PC-9 (cell line): ENCODE results near the gene GABRB2.

Source experiments
- EZH2 ChIP-seq: fragments of 200-600 bp; sonication (generic); IDR thresholded peaks from 2 replicates; pipeline ENCODE4 v1.8.0; 2017; ENCODE audit warnings: antibody characterized with exemption, low read depth
- TF ChIP-seq, protein P1 (sequence below): fragments of 200-600 bp; sonication (generic); conservative IDR thresholded peaks from 2 replicates; pipeline ENCODE4 v1.6.1; 2017; ENCODE audit warnings: mixed run types, antibody characterized with exemption, mild to moderate bottlenecking, moderate library complexity

DNA sequence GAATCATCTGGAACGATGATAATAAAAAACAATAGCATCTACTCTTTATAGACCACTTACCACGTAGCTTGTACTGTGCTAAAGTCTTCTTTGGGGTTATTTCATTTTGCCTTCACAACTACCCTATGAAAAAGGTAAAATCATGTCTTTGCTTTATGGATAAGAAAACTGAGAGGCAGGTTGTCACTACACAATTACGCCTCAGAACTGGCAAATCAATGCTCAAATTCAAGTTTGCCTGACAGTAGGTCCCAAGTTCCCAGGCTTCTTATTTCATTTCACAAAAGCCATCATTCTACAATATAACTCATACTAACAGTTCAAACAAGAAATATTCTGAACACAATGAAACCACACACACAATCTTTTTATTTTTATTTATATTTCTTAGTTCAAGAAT lies 258.5 kb downstream of the GABRB2 start:
- TF ChIP-seq, protein P1, sequence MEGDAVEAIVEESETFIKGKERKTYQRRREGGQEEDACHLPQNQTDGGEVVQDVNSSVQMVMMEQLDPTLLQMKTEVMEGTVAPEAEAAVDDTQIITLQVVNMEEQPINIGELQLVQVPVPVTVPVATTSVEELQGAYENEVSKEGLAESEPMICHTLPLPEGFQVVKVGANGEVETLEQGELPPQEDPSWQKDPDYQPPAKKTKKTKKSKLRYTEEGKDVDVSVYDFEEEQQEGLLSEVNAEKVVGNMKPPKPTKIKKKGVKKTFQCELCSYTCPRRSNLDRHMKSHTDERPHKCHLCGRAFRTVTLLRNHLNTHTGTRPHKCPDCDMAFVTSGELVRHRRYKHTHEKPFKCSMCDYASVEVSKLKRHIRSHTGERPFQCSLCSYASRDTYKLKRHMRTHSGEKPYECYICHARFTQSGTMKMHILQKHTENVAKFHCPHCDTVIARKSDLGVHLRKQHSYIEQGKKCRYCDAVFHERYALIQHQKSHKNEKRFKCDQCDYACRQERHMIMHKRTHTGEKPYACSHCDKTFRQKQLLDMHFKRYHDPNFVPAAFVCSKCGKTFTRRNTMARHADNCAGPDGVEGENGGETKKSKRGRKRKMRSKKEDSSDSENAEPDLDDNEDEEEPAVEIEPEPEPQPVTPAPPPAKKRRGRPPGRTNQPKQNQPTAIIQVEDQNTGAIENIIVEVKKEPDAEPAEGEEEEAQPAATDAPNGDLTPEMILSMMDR = no peak
- no peak for TF ChIP-seq EZH2
